ENCODE measurements around the gene PLXNA1.

DNA sequence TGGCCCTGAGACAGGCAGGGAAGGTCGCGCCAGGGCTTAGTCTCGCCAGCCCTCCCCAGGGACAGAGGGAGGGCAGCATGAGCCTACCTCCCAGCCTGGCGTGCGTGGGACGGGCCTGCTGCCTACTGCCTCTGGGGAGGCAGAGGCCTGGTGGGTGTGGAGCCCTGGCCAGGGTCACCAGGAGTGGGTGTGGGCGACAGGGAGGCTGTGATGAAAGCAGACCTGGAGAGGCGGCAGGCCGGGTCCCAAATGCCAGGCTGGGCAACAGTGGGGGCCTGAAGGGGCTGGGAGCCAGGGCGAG is 33.1 kb downstream of the PLXNA1 start:
- TF ChIP-seq, protein P1, sequence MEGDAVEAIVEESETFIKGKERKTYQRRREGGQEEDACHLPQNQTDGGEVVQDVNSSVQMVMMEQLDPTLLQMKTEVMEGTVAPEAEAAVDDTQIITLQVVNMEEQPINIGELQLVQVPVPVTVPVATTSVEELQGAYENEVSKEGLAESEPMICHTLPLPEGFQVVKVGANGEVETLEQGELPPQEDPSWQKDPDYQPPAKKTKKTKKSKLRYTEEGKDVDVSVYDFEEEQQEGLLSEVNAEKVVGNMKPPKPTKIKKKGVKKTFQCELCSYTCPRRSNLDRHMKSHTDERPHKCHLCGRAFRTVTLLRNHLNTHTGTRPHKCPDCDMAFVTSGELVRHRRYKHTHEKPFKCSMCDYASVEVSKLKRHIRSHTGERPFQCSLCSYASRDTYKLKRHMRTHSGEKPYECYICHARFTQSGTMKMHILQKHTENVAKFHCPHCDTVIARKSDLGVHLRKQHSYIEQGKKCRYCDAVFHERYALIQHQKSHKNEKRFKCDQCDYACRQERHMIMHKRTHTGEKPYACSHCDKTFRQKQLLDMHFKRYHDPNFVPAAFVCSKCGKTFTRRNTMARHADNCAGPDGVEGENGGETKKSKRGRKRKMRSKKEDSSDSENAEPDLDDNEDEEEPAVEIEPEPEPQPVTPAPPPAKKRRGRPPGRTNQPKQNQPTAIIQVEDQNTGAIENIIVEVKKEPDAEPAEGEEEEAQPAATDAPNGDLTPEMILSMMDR (IDR thresholded peaks at IDR 0.05) = no peak
- no peak for TF ChIP-seq TCF7L2 (IDR thresholded peaks at IDR 0.05; ENCODE audit: low read depth, low read length)
- TF ChIP-seq POLR2AphosphoS5 (IDR thresholded peaks at IDR 0.05; ENCODE audit: low read depth, low read length) = no peak
- no peak for TF ChIP-seq SIN3A (IDR thresholded peaks at IDR 0.05; ENCODE audit: borderline replicate concordance, insufficient read depth, low read depth, low read length)
- TF ChIP-seq, protein P2, sequence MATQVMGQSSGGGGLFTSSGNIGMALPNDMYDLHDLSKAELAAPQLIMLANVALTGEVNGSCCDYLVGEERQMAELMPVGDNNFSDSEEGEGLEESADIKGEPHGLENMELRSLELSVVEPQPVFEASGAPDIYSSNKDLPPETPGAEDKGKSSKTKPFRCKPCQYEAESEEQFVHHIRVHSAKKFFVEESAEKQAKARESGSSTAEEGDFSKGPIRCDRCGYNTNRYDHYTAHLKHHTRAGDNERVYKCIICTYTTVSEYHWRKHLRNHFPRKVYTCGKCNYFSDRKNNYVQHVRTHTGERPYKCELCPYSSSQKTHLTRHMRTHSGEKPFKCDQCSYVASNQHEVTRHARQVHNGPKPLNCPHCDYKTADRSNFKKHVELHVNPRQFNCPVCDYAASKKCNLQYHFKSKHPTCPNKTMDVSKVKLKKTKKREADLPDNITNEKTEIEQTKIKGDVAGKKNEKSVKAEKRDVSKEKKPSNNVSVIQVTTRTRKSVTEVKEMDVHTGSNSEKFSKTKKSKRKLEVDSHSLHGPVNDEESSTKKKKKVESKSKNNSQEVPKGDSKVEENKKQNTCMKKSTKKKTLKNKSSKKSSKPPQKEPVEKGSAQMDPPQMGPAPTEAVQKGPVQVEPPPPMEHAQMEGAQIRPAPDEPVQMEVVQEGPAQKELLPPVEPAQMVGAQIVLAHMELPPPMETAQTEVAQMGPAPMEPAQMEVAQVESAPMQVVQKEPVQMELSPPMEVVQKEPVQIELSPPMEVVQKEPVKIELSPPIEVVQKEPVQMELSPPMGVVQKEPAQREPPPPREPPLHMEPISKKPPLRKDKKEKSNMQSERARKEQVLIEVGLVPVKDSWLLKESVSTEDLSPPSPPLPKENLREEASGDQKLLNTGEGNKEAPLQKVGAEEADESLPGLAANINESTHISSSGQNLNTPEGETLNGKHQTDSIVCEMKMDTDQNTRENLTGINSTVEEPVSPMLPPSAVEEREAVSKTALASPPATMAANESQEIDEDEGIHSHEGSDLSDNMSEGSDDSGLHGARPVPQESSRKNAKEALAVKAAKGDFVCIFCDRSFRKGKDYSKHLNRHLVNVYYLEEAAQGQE (IDR thresholded peaks at IDR 0.05; ENCODE audit: insufficient read depth in 1 of 2, low read depth in 2 of 2, low read length in 1 of 2) = no peak

Measured in Panc1 (cell line).